Measurements from ENCODE around the gene AADACL4.

GRCh38 chr1:12610941-12611340, 32.9 kb upstream of the AADACL4 start:
- TF ChIP-seq CTCF (IDR thresholded peaks at IDR 0.05 in 2 of 3, conservative IDR thresholded peaks at IDR 0.05 in 1 of 3; ENCODE audit: control insufficient read depth in 2 of 3, extremely low read depth in 1 of 3, insufficient read depth in 1 of 3, low read depth in 3 of 3, low read length in 3 of 3) (no peak), PRDM15 (CRISPR knock-in tag; IDR thresholded peaks at IDR 0.05) (no peak), NRF1 (conservative IDR thresholded peaks at IDR 0.05; ENCODE audit: low read depth, low read length) (no peak), EP300 (IDR thresholded peaks at IDR 0.05; ENCODE audit: borderline replicate concordance in 1 of 2, control insufficient read depth in 1 of 2, low read depth in 2 of 2, low read length in 2 of 2) (no peak), EZH2 (IDR thresholded peaks at IDR 0.05; ENCODE audit: borderline replicate concordance, control insufficient read depth, low read depth, low read length) (no peak), ZNF24 (IDR thresholded peaks at IDR 0.05) (no peak), SUZ12 (IDR thresholded peaks at IDR 0.05; ENCODE audit: unreplicated experiment) (no peak), FOS (IDR thresholded peaks at IDR 0.05; ENCODE audit: borderline replicate concordance, extremely low read depth, insufficient read length) (no peak), MXI1 (IDR thresholded peaks at IDR 0.05; ENCODE audit: low read depth, low read length) (no peak)

Data from GM12878 (cell line).